ENCODE results near the gene SNX11.

The SNX11 gene

DNA sequence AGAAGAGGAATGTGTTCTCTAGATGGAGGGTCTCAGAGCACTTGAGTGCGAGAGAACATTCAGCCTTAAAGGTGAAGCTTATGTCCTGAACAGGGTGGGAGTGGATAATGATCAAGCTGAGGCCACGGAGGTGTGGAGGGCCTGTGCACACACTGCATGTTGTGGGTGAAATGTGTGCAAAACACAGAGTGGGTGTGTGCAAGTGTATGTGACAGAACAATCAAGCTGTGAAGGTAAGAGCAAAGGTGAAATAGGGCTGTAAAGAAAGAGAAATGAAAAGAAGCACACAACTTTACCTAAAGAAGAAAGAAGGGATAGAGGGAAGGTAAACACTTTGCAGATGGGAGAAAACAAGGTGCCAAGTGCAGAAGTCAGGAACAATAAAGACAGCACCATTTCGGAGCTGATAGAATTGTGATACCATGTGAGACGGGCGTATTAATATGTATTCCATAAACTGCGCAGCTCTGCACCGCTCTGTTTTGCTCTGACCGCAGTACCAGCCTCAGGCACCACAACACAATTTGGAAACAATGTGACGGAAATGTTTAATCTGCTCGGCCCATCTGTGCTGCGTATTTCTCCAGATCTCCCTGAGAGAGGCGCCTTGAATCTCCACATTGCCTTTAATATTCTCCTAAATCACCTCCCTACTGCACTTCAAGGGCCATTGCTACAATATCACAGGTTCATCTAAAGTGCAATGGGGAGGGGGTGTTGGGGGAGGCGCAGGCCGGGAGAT, 40.6 kb downstream of the SNX11 start:
- DNase-seq (ENCODE audit: extremely low read depth, insufficient read length), result no peak
- no peaks in the 10 kb centered on the region; the same call in 1 of the 2 replicates for H3K36me3 ChIP-seq (ENCODE audit: control insufficient read depth, insufficient read depth, low read length)
- H3K27me3 ChIP-seq (replicated peaks; ENCODE audit: control insufficient read depth, insufficient read depth, low read length), result no peaks in the 10 kb centered on the region
- TF ChIP-seq, protein P1, sequence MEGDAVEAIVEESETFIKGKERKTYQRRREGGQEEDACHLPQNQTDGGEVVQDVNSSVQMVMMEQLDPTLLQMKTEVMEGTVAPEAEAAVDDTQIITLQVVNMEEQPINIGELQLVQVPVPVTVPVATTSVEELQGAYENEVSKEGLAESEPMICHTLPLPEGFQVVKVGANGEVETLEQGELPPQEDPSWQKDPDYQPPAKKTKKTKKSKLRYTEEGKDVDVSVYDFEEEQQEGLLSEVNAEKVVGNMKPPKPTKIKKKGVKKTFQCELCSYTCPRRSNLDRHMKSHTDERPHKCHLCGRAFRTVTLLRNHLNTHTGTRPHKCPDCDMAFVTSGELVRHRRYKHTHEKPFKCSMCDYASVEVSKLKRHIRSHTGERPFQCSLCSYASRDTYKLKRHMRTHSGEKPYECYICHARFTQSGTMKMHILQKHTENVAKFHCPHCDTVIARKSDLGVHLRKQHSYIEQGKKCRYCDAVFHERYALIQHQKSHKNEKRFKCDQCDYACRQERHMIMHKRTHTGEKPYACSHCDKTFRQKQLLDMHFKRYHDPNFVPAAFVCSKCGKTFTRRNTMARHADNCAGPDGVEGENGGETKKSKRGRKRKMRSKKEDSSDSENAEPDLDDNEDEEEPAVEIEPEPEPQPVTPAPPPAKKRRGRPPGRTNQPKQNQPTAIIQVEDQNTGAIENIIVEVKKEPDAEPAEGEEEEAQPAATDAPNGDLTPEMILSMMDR (IDR thresholded peaks at IDR 0.05; ENCODE audit: insufficient read depth, low read length, poor library complexity, severe bottlenecking), result no peak
- H3K4me3 ChIP-seq (replicated peaks; ENCODE audit: low read depth, low read length), result no peak overlapping the region

DNA sequence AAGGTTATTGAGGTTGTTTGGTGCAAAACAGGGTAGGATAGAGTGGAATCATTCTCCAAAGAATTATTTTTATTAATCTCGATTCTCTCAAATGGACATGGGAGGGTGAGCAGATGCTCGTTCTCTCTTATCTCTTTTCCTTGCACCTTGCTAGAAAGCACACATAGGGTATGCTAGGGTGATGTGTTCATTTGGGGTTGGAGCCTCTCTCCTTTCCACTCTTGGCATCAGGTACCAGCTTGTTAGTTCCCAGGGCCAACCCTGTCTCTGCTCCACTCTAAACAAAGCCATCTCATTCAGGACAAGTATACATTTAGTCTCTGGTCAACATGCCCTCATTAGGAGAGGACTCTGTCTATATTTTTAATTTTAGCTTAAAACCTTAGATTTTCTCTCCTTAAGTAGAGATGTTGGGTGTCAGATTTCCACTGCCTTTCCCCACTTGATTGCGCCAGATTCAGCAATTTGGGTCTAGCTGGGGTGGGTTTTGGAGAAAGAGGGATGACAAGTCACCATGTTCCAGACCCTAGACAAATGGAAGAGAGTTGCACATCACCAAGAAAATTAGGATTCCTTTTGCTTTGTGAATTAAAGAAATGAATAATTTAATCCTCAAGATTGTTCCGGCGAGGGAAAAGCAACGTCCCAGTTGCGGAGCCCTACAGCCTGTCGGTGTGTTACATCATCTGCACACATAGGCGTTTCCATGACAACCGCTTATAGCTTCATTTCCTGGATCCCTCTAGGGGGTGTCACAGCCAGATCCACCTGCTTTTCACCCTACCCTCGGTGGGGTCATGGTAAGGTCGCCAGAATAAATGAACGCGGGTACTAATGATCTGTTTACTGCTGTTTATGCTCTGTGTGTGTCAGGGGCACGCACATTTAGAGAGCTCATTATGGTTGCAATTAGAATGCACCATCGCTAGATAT, 41.6 kb downstream of the SNX11 start:
- Histone ChIP-seq H3K36me3 (ENCODE audit: control insufficient read depth, insufficient read depth, low read length) (no peaks in the 10 kb centered on the region; the same call in 1 of the 2 replicates), H3K4me3 (replicated peaks; ENCODE audit: low read depth, low read length) (no peak overlapping the region), H3K27me3 (replicated peaks; ENCODE audit: control insufficient read depth, insufficient read depth, low read length) (no peaks in the 10 kb centered on the region)
- DNase-seq (ENCODE audit: extremely low read depth, insufficient read length), result no peak
- TF ChIP-seq, protein P1 (IDR thresholded peaks at IDR 0.05; ENCODE audit: insufficient read depth, low read length, poor library complexity, severe bottlenecking), result no peak

DNA sequence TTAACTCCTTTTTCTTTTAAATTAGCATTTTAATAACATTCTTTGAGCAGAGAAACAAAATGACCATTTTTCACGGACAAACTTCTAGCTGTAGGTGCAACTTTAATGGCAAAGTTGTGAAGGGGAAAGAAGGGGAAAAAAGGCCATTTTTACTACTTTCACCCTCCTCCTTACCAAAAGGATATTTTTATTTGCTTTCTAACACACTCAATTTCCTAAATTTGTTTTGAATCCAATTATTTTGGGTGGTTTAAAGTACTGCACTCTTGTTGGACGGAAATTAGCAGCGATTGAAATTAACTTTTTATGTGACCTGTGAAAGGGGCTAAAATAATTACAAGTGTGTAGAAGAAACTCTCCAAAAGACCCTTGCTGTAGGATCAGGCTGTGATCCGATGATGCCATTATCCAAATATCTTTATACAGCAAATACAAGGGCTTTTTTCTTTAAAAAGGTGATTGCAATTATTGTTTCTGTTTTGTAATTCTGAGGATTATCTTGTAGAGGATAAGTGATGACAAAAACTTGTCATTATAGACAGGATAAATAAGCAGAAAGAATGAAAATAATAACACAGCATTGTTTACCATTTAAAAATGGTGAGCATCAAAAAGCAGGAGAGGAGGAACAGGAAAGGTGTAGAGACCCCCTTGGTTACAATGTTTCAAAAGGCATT, 42.4 kb downstream of the SNX11 start:
- Histone ChIP-seq H3K4me3 (replicated peaks; ENCODE audit: low read depth, low read length) (no peak overlapping the region), H3K36me3 (ENCODE audit: control insufficient read depth, insufficient read depth, low read length) (no peaks in the 10 kb centered on the region; the same call in 1 of the 2 replicates), H3K27me3 (replicated peaks; ENCODE audit: control insufficient read depth, insufficient read depth, low read length) (no peaks in the 10 kb centered on the region)
- DNase-seq (ENCODE audit: extremely low read depth, insufficient read length), result no peak
- TF ChIP-seq, protein P1 (IDR thresholded peaks at IDR 0.05; ENCODE audit: insufficient read depth, low read length, poor library complexity, severe bottlenecking), result no peak

DNA sequence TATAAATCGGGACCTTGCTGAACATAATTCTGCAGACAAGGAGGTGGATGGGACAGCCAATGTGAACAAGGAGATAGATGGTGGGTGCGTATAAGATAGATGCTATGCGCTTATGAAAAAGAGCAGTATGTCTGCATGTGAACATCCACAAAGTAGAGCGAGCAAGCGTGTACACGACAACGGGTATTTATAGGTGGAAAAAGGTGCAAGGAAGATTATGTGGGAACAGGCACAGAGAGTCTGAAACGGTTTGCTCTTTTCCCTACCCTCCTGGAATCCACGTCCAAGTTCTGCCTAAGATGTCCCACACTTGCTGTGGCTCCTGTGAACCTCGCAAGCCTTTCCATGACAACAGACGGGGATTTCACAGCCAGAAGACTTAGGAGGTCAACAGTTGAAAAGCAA, 43.0 kb downstream of the SNX11 start:
- H3K27me3 ChIP-seq (replicated peaks; ENCODE audit: control insufficient read depth, insufficient read depth, low read length), result no peaks in the 10 kb centered on the region
- no peaks in the 10 kb centered on the region; the same call in 1 of the 2 replicates for H3K36me3 ChIP-seq (ENCODE audit: control insufficient read depth, insufficient read depth, low read length)
- TF ChIP-seq, protein P1 (IDR thresholded peaks at IDR 0.05; ENCODE audit: insufficient read depth, low read length, poor library complexity, severe bottlenecking), result no peak
- DNase-seq (ENCODE audit: extremely low read depth, insufficient read length), result no peak
- no peak overlapping the region for H3K4me3 ChIP-seq (replicated peaks; ENCODE audit: low read depth, low read length)

DNA sequence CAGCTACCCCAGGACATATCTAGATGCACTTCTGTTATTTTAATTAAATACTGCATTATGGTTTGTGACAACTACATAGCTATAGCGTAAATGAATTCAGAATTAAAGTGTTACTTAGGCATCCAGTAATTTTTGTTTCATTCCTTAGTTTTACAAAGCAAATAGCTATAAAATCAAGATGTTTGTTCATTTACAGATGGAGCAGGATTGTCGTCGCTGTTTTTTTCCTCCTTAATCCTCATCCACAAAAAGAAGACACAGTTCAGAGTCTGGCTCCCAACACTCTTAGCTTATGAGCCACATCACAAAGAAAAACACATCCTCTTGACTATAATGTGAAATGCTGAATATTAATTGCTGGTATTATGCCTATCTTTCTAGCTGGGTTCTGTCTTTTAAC, 43.7 kb downstream of the SNX11 start:
- H3K27me3 ChIP-seq (replicated peaks; ENCODE audit: control insufficient read depth, insufficient read depth, low read length), result no peaks in the 10 kb centered on the region
- no peak overlapping the region for H3K4me3 ChIP-seq (replicated peaks; ENCODE audit: low read depth, low read length)
- TF ChIP-seq, protein P1 (IDR thresholded peaks at IDR 0.05; ENCODE audit: insufficient read depth, low read length, poor library complexity, severe bottlenecking), result no peak
- H3K36me3 ChIP-seq (ENCODE audit: control insufficient read depth, insufficient read depth, low read length), result peaks cover 1% of the 10 kb centered on the region
- DNase-seq (ENCODE audit: extremely low read depth, insufficient read length), result no peak

Measured in GM06990 (cell line).